SH-SY5Y (cell line): ENCODE results near the gene CCDC3.

Experiments
- GATA2 ChIP-seq: IDR thresholded peaks from 2 replicates; pipeline ENCODE4 v1.6.1; 2011; ENCODE audit warnings: mild to moderate bottlenecking, low read depth, low read length
- GATA3 ChIP-seq: IDR thresholded peaks from 2 replicates; pipeline ENCODE4 v1.6.1; 2011; ENCODE audit warnings: low read depth, mild to moderate bottlenecking, low read length, moderate library complexity

GRCh38 chr10:12980713-12981306 lies 20.7 kb downstream of the CCDC3 start:
- TF ChIP-seq GATA2 (no peak), GATA3 (no peak)
